Pancreas (tissue), 10 donors: ENCODE measurements around the gene SLIT1. TPM values are rescaled to one million over a fixed set of nuclear protein-coding genes. Genes with fewer than 3 reads are reported as not detected.

Experiments
- ATAC-seq, 4 donors: fragments of 200-7000 bp; cut with Tn5 transposase; one replicate each; pipeline versions ENCODE4 v1.8.0 to v1.9.1; 2020; ENCODE audit warnings: mild to moderate bottlenecking in 4 of 4, moderate library complexity in 4 of 4
- DNase-seq, 6 donors: peaks; one replicate each; pipeline ENCODE4 v3.0.0-alpha.2; 2020
- FAIRE-seq: peaks from 2 replicates; lab custom pipeline; 2012; peaks lifted over from hg19 to GRCh38; lab: Jason Lieb, UNC
- H3K27ac ChIP-seq, 4 donors: fragments of 200-600 bp; sonication (generic); 1 replicate in 3 of 4; 2 replicates in 1 of 4; pipeline versions ENCODE4 v1.5.0 to v1.8.0; 2020
- H3K27me3 ChIP-seq, 4 donors: fragments of 200-600 bp; one replicate each; pipeline ENCODE4 v1.8.0; 2021
- H3K36me3 ChIP-seq, 3 donors: fragments of 200-600 bp; sonication (generic) in 1 of 3; one replicate each; pipeline versions ENCODE4 v1.5.0 to v1.8.0; 2020 to 2021
- H3K4me1 ChIP-seq, 3 donors: fragments of 200-600 bp; one replicate each; pipeline ENCODE4 v1.8.0; 2021
- H3K4me3 ChIP-seq, 4 donors: fragments of 200-600 bp; sonication (generic) in 2 of 4; one replicate each; pipeline versions ENCODE4 v1.5.0 to v1.8.0; 2020 to 2021
- H3K9me3 ChIP-seq, 4 donors: fragments of 200-600 bp; one replicate each; pipeline ENCODE4 v1.8.0; 2021
- CTCF ChIP-seq, 4 donors: fragments of 200-600 bp; sonication (generic) in 3 of 4; IDR thresholded peaks; one replicate each; pipeline versions ENCODE4 v1.5.0 to v1.8.0; 2021; ENCODE audit warnings: antibody characterized with exemption in 4 of 4
- WGBS, 2 donors: extraction: QIAGEN DNeasy Blood & Tissue Kit; methylation state at CpG; one replicate each; pipeline ENCODE4 v1.1.7; 2013; 5-methylcytosine and 5-hydroxymethylcytosine counted together
- intact Hi-C, 3 donors: fragments of 100-400 bp; cut with DNase I; formaldehyde crosslinking; loops; one replicate each; pipeline versions ENCODE4 v1.11.1 to v1.14.2; 2022
- polyA plus RNA-seq, 2 donors: library from polyadenylated mRNA; stranded (reverse); fragments of 200-250 nt; gene quantifications; one replicate each; pipeline ENCODE4 v1.2.3, GENCODE V29; 2013
- total RNA-seq, 6 donors: library from RNA; stranded (reverse); fragmentation: NEBNext Ultra II Directional in 4 of 6; extraction: Animal tissue kit (Norgen Biotek cat#: 25700) in 4 of 6; gene quantifications; one replicate each; pipeline versions ENCODE4 v1.2.1 to v1.2.4, GENCODE V29; 2021 to 2023
- donor health status: healthy with polysubstance abuse.
- donor health status: DM: no; HTN: no; CAD: no; lungs with moderate emphysema.
- donor health status: DM: no; HTN: no; CAD: no.
- donor health status: control.
- donor health status: control.
- donor health status: Bipolar disorder and iron deficiency.
- donor health status: DM: yes; HTN: yes; CAD: no.
- donor health status: DM: no; HTN: no; CAD: no.
- donor health status: DM: no; HTN: no; CAD: no.
- donor health status: DM: yes; HTN: yes; CAD: no.

The SLIT1 gene
- total and polyA plus RNA-seq, 8 donors: 0.23 to 2.8 (median 0.89) TPM

- no peaks in the 10 kb centered on the region for H3K4me1 ChIP-seq
- peak in 1 of 4 donors; percentile 17 for ATAC-seq
- no peaks in the 10 kb centered on the region for H3K9me3 ChIP-seq
- H3K36me3 ChIP-seq: no peaks in the 10 kb centered on the region
- 28 to 31% methylated on average over 11 of the region's 11 CpGs for WGBS, 2 donors
- DNase-seq: no peak
- no peak for FAIRE-seq
- no peak overlapping the region for H3K27ac ChIP-seq
- H3K27me3 ChIP-seq: no peaks in the 10 kb centered on the region
- intact Hi-C loops: no loop called here
- TF ChIP-seq CTCF (IDR thresholded peaks at IDR 0.05): no peak
- H3K4me3 ChIP-seq: no peak overlapping the region
These were observed 90.0 kb downstream of the SLIT1 start for GRCh38 chr10:97095701-97096260.

GRCh38 chr10:97090644-97091043, 95.1 kb downstream of the SLIT1 start:
- WGBS, 2 donors: 67 to 78% methylated on average over 9 of the region's 9 CpGs
- H3K36me3 ChIP-seq: no peaks in the 10 kb centered on the region
- no peak for DNase-seq
- H3K27me3 ChIP-seq: no peaks in the 10 kb centered on the region
- intact Hi-C loops: no loop called here
- H3K9me3 ChIP-seq: no peaks in the 10 kb centered on the region
- no peaks in the 10 kb centered on the region for H3K4me1 ChIP-seq
- no peak for FAIRE-seq
- ATAC-seq: no peak
- H3K27ac ChIP-seq: no peak overlapping the region
- no peak overlapping the region for H3K4me3 ChIP-seq
- TF ChIP-seq CTCF (IDR thresholded peaks at IDR 0.05): no peak

- Histone ChIP-seq H3K27ac (no peak overlapping the region), H3K36me3 (no peaks in the 10 kb centered on the region), H3K4me1 (no peaks in the 10 kb centered on the region), H3K27me3 (no peaks in the 10 kb centered on the region), H3K9me3 (no peaks in the 10 kb centered on the region), H3K4me3 (no peak overlapping the region)
- WGBS, 2 donors: 47 to 50% methylated on average over 10 of the region's 10 CpGs
- FAIRE-seq (no peak), DNase-seq (no peak), ATAC-seq (no peak)
- TF ChIP-seq CTCF (IDR thresholded peaks at IDR 0.05): no peak
- intact Hi-C loops: no loop called here
These were observed 95.7 kb downstream of the SLIT1 start for GRCh38 chr10:97090035-97090434.

GRCh38 chr10:97089209-97089870, 96.4 kb downstream of the SLIT1 start:
- Histone ChIP-seq H3K27me3 (no peaks in the 10 kb centered on the region), H3K36me3 (no peaks in the 10 kb centered on the region), H3K4me3 (no peak overlapping the region), H3K4me1 (no peaks in the 10 kb centered on the region), H3K9me3 (no peaks in the 10 kb centered on the region), H3K27ac (no peak overlapping the region)
- FAIRE-seq (no peak), DNase-seq (no peak), ATAC-seq (no peak)
- TF ChIP-seq CTCF (IDR thresholded peaks at IDR 0.05): no peak
- intact Hi-C loops: no loop called here
- WGBS, 2 donors: 28 to 31% methylated on average over 15 of the region's 15 CpGs

GRCh38 chr10:97087296-97087695, 98.5 kb downstream of the SLIT1 start:
- no peak for ATAC-seq
- H3K36me3 ChIP-seq: no peaks in the 10 kb centered on the region
- intact Hi-C loops: no loop called here
- peaks cover 0 to 4% (median 0%) of the 10 kb centered on the region in 4 donors for H3K27me3 ChIP-seq
- WGBS, 2 donors: 46 to 48% methylated on average over 9 of the region's 9 CpGs
- no peaks in the 10 kb centered on the region for H3K4me1 ChIP-seq
- no peak overlapping the region for H3K27ac ChIP-seq
- FAIRE-seq: no peak
- no peak for TF ChIP-seq CTCF (IDR thresholded peaks at IDR 0.05)
- H3K9me3 ChIP-seq: no peaks in the 10 kb centered on the region
- DNase-seq: no peak
- H3K4me3 ChIP-seq: no peak overlapping the region
